HT1080 (cell line): Measurements from ENCODE around the gene WRAP73. TPM values are rescaled to one million over a fixed set of nuclear protein-coding genes. Genes with fewer than 3 reads are reported as not detected.

Experiments used
- DNase-seq: peaks from one replicate; pipeline ENCODE4 v3.0.0-alpha.2; 2015; ENCODE audit warnings: low read depth
- total RNA-seq: library from RNA; depleted of rRNA; stranded (reverse); fragments of >200 nt; shearing (Covaris generic); gene quantifications from 2 replicates; pipeline ENCODE4 v1.2.3, GENCODE V29; 2014

WRAP73 gene
- total RNA-seq, 1 experiment from 2014 or later = 64.5 TPM

GRCh38 chr1:3669971-3670431, 20.1 kb upstream of the WRAP73 start:
- no peak for DNase-seq

GRCh38 chr1:3669421-3669821, 19.5 kb upstream of the WRAP73 start:
- DNase-seq = no peak

DNA sequence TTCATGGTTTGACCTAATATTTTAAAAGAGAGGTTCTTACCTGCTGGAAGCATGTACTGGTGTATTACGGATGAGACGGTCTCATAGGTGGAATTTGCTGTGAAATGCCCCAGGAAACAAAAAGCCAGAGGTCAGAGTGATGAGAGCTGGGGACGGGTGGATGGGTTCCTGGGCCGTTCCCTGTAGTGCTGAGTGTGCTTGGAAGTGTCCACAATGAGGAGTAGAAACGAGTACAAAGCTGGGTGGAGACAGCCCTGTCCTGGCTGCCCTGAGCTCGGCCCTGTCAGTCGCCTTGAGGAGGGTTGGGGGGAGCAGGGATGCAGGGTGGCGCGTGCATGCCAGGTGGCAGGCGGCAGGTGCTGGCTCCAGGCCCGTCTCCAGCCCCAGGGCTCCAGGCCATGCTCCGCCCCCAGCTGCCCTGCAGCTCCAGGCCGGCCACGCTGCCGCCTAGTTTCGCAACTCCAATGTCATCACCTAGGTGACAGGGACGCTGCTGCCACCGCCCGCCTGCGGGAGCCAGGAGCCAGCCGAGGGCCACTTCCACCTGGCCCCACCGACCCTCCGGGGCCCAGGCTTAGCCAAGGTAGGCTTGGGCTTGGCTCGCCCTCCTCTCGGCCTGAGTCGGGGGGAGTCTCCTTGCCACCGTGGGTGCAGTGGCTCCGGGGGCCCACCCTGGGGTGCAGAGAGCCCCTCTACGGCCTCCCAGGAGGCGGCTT, 18.8 kb upstream of the WRAP73 start:
- DNase-seq = no peak

- DNase-seq = no peak
These were observed 18.2 kb upstream of the WRAP73 start for GRCh38 chr1:3668148-3668547.

GRCh38 chr1:3664700-3665375, 14.9 kb upstream of the WRAP73 start:
- DNase-seq = no peak

DNA sequence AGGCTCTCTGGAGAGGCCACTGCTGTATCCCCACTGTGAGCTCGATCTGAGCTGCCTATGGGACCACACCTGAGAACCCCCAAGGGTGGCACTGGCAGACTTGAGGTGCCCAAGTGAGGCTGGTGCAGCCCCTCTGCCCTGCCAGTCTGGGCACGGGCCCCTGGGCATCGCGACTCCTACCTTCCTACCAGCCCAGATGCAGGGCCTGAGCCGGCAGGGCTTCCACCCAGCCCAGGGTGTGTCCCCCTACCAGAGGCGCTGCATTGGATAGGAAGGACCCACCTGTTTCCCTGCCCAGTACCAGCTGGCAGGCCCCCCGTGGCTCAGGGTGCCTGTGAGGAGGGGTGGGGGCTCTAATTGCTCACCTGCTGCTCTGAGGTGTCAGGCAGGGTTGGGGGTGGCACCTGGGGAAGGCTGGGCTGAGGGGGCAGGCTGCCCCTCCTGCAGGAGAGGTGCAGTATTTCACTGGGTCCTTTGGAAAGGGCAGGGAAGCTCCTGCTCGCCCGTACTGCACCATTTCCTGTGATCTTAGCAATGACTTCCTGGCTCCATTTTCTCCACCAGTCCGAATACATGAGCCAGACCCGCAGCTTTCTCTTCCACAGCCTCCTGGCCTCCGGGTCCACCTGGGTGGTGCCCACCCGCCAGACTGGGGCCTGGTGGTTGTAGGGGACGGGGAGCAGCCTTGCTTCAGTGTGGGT, 14.2 kb upstream of the WRAP73 start:
- DNase-seq = no peak

- no peak for DNase-seq
These were observed 12.3 kb upstream of the WRAP73 start for GRCh38 chr1:3662080-3662671.

DNA sequence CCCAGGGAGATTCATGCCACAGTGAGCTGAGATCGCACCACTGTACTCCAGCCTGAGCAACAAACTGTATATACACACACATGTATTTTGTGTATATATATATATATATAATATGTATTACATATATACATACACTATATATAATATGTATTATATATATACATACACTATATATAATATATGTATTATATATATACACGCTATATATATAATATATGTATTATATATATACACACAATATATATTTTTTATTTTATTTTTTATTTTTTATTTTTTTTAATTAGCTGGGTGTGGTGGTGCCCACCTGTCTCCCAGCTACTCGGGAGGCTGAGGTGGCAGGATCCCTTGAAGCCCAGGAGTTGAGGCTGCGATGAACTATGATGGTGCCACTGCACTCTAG, 11.7 kb upstream of the WRAP73 start:
- no peak for DNase-seq

GRCh38 chr1:3660704-3661103, 10.8 kb upstream of the WRAP73 start:
- DNase-seq = no peak

DNA sequence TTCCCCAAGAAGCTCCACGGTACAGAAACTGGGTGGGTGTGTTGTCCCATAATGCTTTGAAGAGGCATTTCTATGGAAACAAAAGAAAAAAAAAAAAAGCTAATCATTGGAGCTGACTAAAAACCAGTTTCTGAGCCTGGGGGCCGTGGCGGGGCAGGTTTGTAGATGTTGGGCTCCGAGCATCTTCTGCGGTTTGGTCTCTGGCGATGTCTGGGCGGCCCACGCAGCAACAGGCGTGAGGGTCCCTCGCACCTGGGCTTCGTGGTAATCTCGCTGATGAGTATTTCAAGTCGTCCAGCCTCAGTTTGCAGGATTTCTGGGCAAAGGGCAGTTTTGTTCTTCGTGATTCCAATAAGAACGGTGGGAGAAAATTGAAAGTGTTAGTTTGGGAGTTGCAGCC, 9.2 kb upstream of the WRAP73 start:
- no peak for DNase-seq

DNA sequence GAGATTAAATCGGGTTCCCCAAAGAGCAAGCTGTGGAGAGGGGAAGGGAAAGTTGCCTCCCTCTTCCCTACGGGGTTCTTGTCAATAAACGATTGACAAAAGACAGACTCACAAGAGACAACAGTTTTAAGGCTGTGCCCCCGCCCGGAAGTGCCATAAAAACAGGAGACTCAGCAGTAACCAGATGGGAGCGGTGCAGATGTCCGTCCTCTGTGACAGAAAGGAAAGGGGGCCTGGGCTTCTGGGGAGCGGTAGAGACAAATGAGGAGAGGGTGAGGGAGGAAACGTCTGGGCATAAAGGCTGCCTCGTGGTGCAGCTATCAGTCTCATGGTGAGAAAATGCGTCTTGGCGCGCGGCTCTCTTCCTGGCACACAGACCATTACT, 8.3 kb upstream of the WRAP73 start:
- no peak for DNase-seq

DNA sequence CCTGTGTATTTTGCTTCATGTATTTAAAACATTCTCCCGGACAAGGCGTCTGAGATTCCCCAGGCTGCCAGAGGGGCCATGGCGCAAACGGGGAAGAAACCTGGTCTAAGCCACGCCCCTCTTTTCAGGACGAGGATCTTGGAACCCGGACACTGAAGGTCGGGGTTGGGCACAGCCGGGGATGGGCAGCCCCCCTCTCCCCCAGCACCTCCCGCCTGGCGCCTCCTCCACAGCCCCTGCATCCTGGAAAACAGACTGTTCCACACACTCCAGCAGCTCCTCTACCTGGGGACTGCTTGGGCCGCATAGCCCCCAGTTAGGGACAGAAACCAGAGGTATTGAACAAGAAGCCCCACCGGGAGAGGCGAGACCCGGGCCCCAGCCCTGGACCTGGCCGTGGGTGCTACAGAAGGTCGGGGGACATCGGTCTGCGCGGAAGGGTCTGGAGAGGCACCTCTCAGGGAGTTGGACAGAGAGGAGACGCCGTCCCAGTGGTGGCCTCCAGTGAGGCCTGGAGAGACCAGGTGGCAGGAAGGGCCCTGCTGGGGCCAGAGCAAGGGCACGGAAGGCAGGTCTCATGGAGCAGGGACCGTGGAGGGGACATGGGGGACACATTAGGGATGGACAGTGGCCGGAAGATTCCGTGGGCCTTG, 7.8 kb upstream of the WRAP73 start:
- no peak for DNase-seq

DNA sequence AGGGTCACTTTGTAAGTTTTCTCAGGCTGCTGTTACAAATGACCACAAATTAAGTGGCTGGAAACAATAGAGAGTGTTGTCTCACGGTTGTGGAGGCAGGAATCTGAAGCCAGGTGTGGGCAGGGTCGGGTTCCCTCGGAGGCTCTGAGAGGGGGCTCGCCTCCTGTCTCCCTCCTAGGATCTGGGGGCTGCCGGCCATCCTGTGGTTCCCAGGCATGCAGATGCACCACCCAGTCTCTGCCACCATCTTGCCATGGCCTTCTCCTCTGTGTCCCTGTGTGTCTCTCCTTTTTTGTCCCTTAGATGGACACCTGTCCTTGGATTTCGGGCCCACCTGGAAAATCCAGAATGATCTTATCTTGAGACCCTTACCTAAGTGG, 7.2 kb upstream of the WRAP73 start:
- no peak for DNase-seq

DNA sequence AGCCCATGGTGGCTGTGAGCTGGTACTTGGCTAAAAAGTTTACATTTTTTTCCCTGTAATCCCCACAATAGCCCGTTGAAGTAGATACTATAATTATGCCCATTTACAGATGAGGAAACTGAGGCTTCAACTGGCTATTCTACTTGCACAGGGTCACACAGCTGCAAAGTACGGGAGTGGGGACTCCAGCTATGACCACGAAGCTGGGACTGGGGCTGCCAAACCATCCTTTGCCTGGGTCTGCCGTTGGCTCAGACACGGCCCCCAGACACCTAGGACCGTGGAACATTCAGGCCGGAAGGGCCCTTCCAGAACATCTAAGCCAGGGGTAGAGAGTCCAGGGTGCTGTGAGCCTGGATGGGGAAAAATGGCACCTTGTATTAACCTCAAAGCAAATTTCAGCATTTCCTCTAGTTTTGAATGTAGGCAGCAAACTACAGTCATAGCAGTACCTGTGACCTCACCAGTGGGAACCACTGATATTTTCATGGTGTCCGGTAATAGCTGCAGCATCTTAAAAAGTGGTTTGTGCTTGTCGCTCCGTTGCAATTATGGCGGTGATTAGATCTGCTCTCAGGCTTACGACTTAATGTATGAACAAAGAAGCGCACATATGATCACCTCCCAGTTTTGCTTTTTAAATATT, 6.7 kb upstream of the WRAP73 start:
- DNase-seq = no peak

GRCh38 chr1:3654549-3655281, 4.8 kb upstream of the WRAP73 start:
- no peak for DNase-seq

- no peak for DNase-seq
These were observed 3.3 kb upstream of the WRAP73 start for GRCh38 chr1:3653286-3653618.

- DNase-seq = no peak
These were observed 2.8 kb upstream of the WRAP73 start for GRCh38 chr1:3652548-3653285.

DNA sequence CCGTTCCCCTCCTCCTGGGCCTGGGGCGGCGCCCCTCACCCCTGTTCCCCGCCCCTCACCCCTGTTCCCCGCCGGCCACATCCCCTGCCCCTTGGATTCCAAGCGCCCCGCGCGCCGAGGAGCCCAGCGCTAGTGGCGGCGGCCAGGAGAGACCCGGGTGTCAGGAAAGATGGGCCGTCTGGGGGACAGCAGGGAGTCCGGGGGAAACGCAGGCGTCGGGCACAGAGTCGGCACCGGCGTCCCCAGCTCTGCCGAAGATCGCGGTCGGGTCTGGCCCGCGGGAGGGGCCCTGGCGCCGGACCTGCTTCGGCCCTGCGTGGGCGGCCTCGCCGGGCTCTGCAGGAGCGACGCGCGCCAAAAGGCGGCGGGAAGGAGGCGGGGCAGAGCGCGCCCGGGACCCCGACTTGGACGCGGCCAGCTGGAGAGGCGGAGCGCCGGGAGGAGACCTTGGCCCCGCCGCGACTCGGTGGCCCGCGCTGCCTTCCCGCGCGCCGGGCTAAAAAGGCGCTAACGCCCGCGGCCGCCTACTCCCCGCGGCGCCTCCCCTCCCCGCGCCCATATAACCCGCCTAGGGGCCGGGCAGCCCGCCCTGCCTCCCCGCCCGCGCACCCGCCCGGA, 2.1 kb upstream of the WRAP73 start, which contains the start of gene TP73:
TSS of gene TP73 (plus strand) at position 587 of the 618 bp plus-strand sequence. CDS start 29,850 bp downstream, outside the sequence.
- DNase-seq = no peak
